Body of pancreas (tissue), 4 donors: ENCODE data around the gene PSORS1C1.

ENCODE experiments used
- CTCF ChIP-seq, 7 experiments: fragments of 450-650 bp in 4 of 7; fragments of 200-600 bp in 3 of 7; sonication (generic) in 3 of 7; IDR thresholded peaks; one replicate each; pipeline ENCODE4 v1.5.1; 2016 to 2019; ENCODE audit warnings: antibody characterized with exemption in 7 of 7
- POLR2A ChIP-seq, 3 donors: fragments of 450-650 bp; IDR thresholded peaks; one replicate each; pipeline ENCODE4 v1.6.1; 2016; ENCODE audit warnings: antibody characterized with exemption in 3 of 3, mild to moderate bottlenecking in 2 of 3

- TF ChIP-seq CTCF (IDR thresholded peaks at IDR 0.05) (no peak), POLR2A (IDR thresholded peaks at IDR 0.05) (no peak)
These were observed 599 bp upstream of the PSORS1C1 start for GRCh38 chr6:31113861-31114540.
